22Rv1 (cell line): Measurements from ENCODE around the gene VWA8.

ENCODE experiments used
- H3K27ac ChIP-seq: fragments of 450-650 bp; 2 replicates; pipeline ENCODE4 v1.5.1; 2017
- ZFX ChIP-seq: fragments of 450-650 bp; IDR thresholded peaks from 2 replicates; pipeline ENCODE4 v1.6.1; 2017; ENCODE audit warnings: antibody characterized with exemption, borderline replicate concordance
- TF ChIP-seq, protein P1 (sequence below): fragments of 450-650 bp; IDR thresholded peaks from 2 replicates; pipeline ENCODE4 v1.5.1; 2017; ENCODE audit warnings: mild to moderate bottlenecking

Gene VWA8

DNA sequence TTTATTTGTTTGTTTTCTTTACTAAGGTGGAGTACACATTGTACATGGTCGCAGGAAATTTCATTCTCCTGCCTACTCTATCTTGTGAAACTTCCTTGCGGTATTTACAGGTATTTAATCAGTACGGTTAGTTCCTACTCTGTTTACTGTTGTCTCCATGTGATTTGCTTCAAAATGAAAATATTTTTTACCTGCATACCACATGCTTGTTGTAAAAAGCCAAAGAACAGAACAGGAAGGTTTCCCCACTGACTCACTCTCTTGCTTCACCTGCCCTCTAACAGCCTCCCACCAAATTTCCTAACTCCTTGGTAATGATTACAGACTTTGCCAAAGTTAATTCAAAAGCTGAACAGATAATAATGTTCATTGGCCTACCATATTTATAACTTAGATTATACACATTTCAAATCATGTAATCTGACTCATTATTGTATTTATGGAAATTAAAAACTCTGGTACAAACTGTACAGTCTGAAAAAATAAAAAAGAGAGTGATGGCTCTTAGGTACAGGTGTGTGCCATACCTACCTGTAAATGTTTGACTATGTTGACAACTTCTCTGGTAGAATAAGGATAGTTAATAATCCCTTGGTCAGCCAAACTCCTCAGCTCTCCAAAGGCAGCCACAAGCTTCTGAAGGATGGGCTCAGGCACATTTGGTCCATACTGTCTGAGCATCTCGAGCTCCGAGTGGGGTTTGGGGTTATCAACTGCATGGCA is 239.9 kb downstream of the VWA8 start:
- TF ChIP-seq, protein P1, sequence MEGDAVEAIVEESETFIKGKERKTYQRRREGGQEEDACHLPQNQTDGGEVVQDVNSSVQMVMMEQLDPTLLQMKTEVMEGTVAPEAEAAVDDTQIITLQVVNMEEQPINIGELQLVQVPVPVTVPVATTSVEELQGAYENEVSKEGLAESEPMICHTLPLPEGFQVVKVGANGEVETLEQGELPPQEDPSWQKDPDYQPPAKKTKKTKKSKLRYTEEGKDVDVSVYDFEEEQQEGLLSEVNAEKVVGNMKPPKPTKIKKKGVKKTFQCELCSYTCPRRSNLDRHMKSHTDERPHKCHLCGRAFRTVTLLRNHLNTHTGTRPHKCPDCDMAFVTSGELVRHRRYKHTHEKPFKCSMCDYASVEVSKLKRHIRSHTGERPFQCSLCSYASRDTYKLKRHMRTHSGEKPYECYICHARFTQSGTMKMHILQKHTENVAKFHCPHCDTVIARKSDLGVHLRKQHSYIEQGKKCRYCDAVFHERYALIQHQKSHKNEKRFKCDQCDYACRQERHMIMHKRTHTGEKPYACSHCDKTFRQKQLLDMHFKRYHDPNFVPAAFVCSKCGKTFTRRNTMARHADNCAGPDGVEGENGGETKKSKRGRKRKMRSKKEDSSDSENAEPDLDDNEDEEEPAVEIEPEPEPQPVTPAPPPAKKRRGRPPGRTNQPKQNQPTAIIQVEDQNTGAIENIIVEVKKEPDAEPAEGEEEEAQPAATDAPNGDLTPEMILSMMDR, result no peak
- TF ChIP-seq ZFX, result no peak
- peak overlapping the region; percentile 44 for H3K27ac ChIP-seq

- TF ChIP-seq, protein P1, result no peak
- no peak for TF ChIP-seq ZFX
- H3K27ac ChIP-seq, result no peak overlapping the region
Measured at GRCh38 chr13:41716236-41716635, 244.7 kb downstream of the VWA8 start.

GRCh38 chr13:41713405-41713804 is 247.5 kb downstream of the VWA8 start:
- no peak overlapping the region for H3K27ac ChIP-seq
- TF ChIP-seq, protein P1, result no peak
- TF ChIP-seq ZFX, result no peak

DNA sequence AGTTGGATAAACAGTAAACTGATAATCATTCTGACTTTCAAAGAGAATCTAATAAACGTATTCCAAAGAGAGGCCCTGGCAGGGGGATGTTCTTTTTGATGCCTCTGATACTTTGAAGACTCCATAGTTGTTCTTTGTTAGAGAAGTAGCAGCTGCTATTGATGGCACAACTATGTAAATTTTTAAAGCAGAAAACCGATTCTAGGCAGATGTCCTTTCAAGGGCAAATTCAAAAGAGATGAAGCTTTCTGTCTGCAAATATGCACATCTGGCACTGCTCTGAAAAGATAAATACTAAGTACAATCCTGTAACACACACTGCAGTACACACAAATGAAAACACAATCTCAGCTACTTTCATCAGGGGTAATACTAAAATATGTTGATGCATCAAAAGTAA is 250.1 kb downstream of the VWA8 start:
- H3K27ac ChIP-seq, result no peak overlapping the region
- TF ChIP-seq, protein P1, result no peak
- TF ChIP-seq ZFX, result no peak

- H3K27ac ChIP-seq, result no peak overlapping the region
- TF ChIP-seq, protein P1, result no peak
- no peak for TF ChIP-seq ZFX
Measured at GRCh38 chr13:41709511-41709910, 251.4 kb downstream of the VWA8 start.

GRCh38 chr13:41708713-41709112 is 252.2 kb downstream of the VWA8 start:
- TF ChIP-seq, protein P1, result no peak
- no peak for TF ChIP-seq ZFX
- no peak overlapping the region for H3K27ac ChIP-seq

GRCh38 chr13:41707194-41707821 is 253.6 kb downstream of the VWA8 start:
- no peak overlapping the region for H3K27ac ChIP-seq

More at GRCh38 chr13:41707194-41707821, 253.6 kb downstream of the VWA8 start:
- TF ChIP-seq, protein P1, result no peak
- TF ChIP-seq ZFX, result no peak
